Stomach (tissue), 4 donors: ENCODE measurements around the gene GOLPH3.

Experiments used
- CTCF ChIP-seq, 7 experiments: fragments of 450-650 bp in 4 of 7; fragments of 200-600 bp in 3 of 7; sonication (generic) in 3 of 7; IDR thresholded peaks; one replicate each; pipeline ENCODE4 v1.5.1; 2016 to 2019; ENCODE audit warnings: antibody characterized with exemption in 7 of 7, control low read depth in 2 of 7, mild to moderate bottlenecking in 1 of 7
- POLR2A ChIP-seq, 4 donors: fragments of 450-650 bp; IDR thresholded peaks; one replicate each; pipeline ENCODE4 v1.6.1; 2016; ENCODE audit warnings: antibody characterized with exemption in 4 of 4, control low read depth in 2 of 4, mild to moderate bottlenecking in 1 of 4, moderate library complexity in 1 of 4

- peak in 5 of 7 experiments; percentile 50 to 73 (median 56) for TF ChIP-seq CTCF (IDR thresholded peaks at IDR 0.05)
- TF ChIP-seq POLR2A (IDR thresholded peaks at IDR 0.05), result no peak
These were observed 80.9 kb downstream of the GOLPH3 start for GRCh38 chr5:32092938-32093812.
